Loucy (cell line): ENCODE results near the gene HIF1A.

Source experiments
- H2AFZ ChIP-seq: fragments of 200-600 bp; sonication (generic); 2 replicates; pipeline ENCODE4 v1.6.0; 2016; ENCODE audit warnings: antibody characterized with exemption, mild to moderate bottlenecking, low read length, moderate library complexity
- H3F3A ChIP-seq: fragments of 200-600 bp; 2 replicates; pipeline ENCODE4 v1.6.0; 2016; ENCODE audit warnings: antibody characterized with exemption, low read depth, mild to moderate bottlenecking
- H3K27me3 ChIP-seq: fragments of 200-600 bp; sonication (generic); 2 replicates; pipeline ENCODE4 v1.6.1; 2014; ENCODE audit warnings: low read length, mild to moderate bottlenecking; ENCODE audit not compliant: insufficient read depth, poor library complexity, severe bottlenecking
- H3K36me3 ChIP-seq: fragments of 200-600 bp; sonication (generic); 2 replicates; pipeline ENCODE4 v1.6.1; 2016; ENCODE audit warnings: low read length; ENCODE audit not compliant: insufficient read depth
- H3K4me1 ChIP-seq: fragments of 200-600 bp; sonication (generic); 2 replicates; pipeline ENCODE4 v1.5.1; 2014; ENCODE audit warnings: low read length, mild to moderate bottlenecking; ENCODE audit not compliant: insufficient read depth, poor library complexity, severe bottlenecking
- H3K4me2 ChIP-seq: fragments of 200-600 bp; sonication (generic); 2 replicates; pipeline ENCODE4 v1.6.0; 2014; ENCODE audit warnings: antibody characterized with exemption, low read length, low read depth, mild to moderate bottlenecking; ENCODE audit not compliant: poor library complexity, severe bottlenecking
- H3K4me3 ChIP-seq: fragments of 200-600 bp; sonication (generic); 2 replicates; pipeline ENCODE4 v1.5.1; 2014; ENCODE audit warnings: low read length, mild to moderate bottlenecking, mixed read lengths; ENCODE audit not compliant: poor library complexity, severe bottlenecking
- H3K79me2 ChIP-seq: fragments of 200-600 bp; sonication (generic); 2 replicates; pipeline ENCODE4 v1.6.1; 2014; ENCODE audit warnings: low read length; ENCODE audit not compliant: insufficient read depth
- H3K9ac ChIP-seq: fragments of 200-600 bp; sonication (generic); 2 replicates; pipeline ENCODE4 v1.6.0; 2014; ENCODE audit warnings: mild to moderate bottlenecking, low read depth, low read length, moderate library complexity; ENCODE audit not compliant: poor library complexity, severe bottlenecking
- H3K9me2 ChIP-seq: fragments of 200-600 bp; sonication (generic); replicated peaks from 2 replicates; pipeline ENCODE4 v1.6.1; 2016; ENCODE audit warnings: low read depth, low read length, mixed read lengths
- H3K9me3 ChIP-seq: fragments of 200-600 bp; sonication (generic); 2 replicates; pipeline ENCODE4 v1.6.1; 2014; ENCODE audit warnings: mild to moderate bottlenecking, antibody characterized with exemption, low read length, low read depth; ENCODE audit not compliant: insufficient read depth
- H4K20me1 ChIP-seq: fragments of 200-600 bp; sonication (generic); 2 replicates; pipeline ENCODE4 v1.6.0; 2014; ENCODE audit warnings: antibody characterized with exemption, low read length, mild to moderate bottlenecking; ENCODE audit not compliant: insufficient read depth, poor library complexity, severe bottlenecking
- CTCF ChIP-seq: fragments of 200-600 bp; sonication (generic); conservative IDR thresholded peaks from 2 replicates; pipeline ENCODE4 v1.5.1; 2014; ENCODE audit warnings: mild to moderate bottlenecking, antibody characterized with exemption, low read length
- EZH2phosphoT487 ChIP-seq: fragments of 200-600 bp; IDR thresholded peaks from 2 replicates; pipeline ENCODE4 v1.6.1; 2018; ENCODE audit warnings: antibody characterized with exemption, mild to moderate bottlenecking, moderate library complexity, borderline replicate concordance

The HIF1A gene

GRCh38 chr14:61720741-61721140, 25.4 kb downstream of the HIF1A start:
- Histone ChIP-seq H3K4me1 (peaks cover 55% of the 10 kb centered on the region), H4K20me1 (peaks cover 81% of the 10 kb centered on the region), H3K9me3 (no peaks in the 10 kb centered on the region), H3K9me2 (no peaks in the 10 kb centered on the region), H3K4me2 (peak overlapping the region; percentile 86), H3K79me2 (peaks cover 92% of the 10 kb centered on the region), H3K9ac (peak overlapping the region; percentile 44), H3K4me3 (peak overlapping the region; percentile 66), H3K27me3 (no peaks in the 10 kb centered on the region), H3F3A (peaks cover 20% of the 10 kb centered on the region), H3K36me3 (peaks cover 41% of the 10 kb centered on the region), H2AFZ (no peak overlapping the region)
- TF ChIP-seq CTCF = no peak
- no peak for TF ChIP-seq EZH2phosphoT487

- Histone ChIP-seq H2AFZ (no peak overlapping the region), H3F3A (peaks cover 16% of the 10 kb centered on the region), H3K4me2 (no peak overlapping the region), H3K9me3 (no peaks in the 10 kb centered on the region), H3K9me2 (no peaks in the 10 kb centered on the region), H3K36me3 (peaks cover 75% of the 10 kb centered on the region), H3K4me1 (peaks cover 22% of the 10 kb centered on the region), H3K27me3 (no peaks in the 10 kb centered on the region), H4K20me1 (peaks cover 61% of the 10 kb centered on the region), H3K4me3 (no peak overlapping the region), H3K9ac (no peak overlapping the region), H3K79me2 (peaks cover 83% of the 10 kb centered on the region)
- TF ChIP-seq EZH2phosphoT487 = no peak
- TF ChIP-seq CTCF = no peak
Measured at GRCh38 chr14:61724133-61724532, 28.8 kb downstream of the HIF1A start.

GRCh38 chr14:61726778-61727658, 31.7 kb downstream of the HIF1A start:
- H3F3A ChIP-seq = no peaks in the 10 kb centered on the region; the same call in 1 of the 2 replicates
- H3K4me2 ChIP-seq = no peak overlapping the region
- peaks cover 96% of the 10 kb centered on the region for H3K36me3 ChIP-seq
- no peaks in the 10 kb centered on the region for H3K9me2 ChIP-seq
- H3K4me3 ChIP-seq = no peak overlapping the region
- no peaks in the 10 kb centered on the region for H3K9me3 ChIP-seq
- peaks cover 65% of the 10 kb centered on the region for H3K79me2 ChIP-seq
- no peak for TF ChIP-seq EZH2phosphoT487
- no peak for TF ChIP-seq CTCF
- H2AFZ ChIP-seq = no peak overlapping the region
- H3K27me3 ChIP-seq = no peaks in the 10 kb centered on the region
- H3K9ac ChIP-seq = no peak overlapping the region
- H3K4me1 ChIP-seq = peaks cover 1% of the 10 kb centered on the region
- H4K20me1 ChIP-seq = peaks cover 50% of the 10 kb centered on the region
